Measurements from ENCODE around the gene CETP.
"Not testable (repeated sequence)": the region's sequence is repeated elsewhere in the genome, so short reads cannot be mapped to it uniquely, and the experiment has no call there.

The CETP gene

DNA sequence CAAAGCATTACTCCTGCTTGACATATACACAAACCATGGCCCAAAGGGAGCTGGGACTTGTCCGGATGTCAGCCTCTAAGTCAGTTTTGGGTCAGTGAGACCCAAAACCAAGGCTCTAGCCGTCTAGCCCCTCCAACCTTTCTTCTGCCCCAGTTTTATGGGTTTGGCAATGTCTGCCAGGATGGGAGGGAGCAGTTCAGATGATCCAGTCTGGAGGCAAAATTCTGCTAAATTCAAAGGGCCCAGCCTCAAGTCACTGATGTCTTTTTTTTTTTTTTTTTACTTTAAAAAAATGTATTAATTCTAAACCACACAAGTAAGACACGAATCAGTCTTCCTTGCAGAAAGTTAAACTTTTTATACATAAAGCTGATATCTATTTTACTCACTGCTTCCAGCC lies 36.2 kb downstream of the CETP start:
- no peak for DNase-seq (ENCODE audit: low read depth in 3 of 3)

GRCh38 chr16:56998352-56998751 lies 36.6 kb downstream of the CETP start:
- no peak for DNase-seq (ENCODE audit: low read depth in 3 of 3)

DNA sequence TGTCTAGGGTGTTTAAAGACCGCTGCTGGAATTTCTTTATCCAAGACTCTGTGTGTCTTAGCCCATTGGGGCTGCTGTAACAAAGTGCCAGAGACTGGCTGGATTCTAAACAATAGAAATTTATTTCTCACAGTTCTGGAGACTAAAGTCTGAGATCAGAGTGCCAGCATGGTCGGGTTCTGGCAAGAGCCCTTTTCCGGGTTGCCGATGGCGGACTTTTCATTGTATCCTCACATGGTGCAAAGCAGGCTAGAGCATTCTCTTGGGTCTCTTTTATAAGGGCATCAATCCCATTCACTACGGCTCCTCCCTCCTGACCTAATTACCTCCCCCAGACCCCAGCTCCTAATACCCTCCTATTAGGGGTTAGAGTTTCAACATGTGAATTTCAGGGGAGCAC lies 37.1 kb downstream of the CETP start:
- DNase-seq (ENCODE audit: low read depth in 3 of 3), result no peak

GRCh38 chr16:56999409-57000270 lies 37.9 kb downstream of the CETP start:
- no peak for DNase-seq (ENCODE audit: low read depth in 3 of 3)

DNA sequence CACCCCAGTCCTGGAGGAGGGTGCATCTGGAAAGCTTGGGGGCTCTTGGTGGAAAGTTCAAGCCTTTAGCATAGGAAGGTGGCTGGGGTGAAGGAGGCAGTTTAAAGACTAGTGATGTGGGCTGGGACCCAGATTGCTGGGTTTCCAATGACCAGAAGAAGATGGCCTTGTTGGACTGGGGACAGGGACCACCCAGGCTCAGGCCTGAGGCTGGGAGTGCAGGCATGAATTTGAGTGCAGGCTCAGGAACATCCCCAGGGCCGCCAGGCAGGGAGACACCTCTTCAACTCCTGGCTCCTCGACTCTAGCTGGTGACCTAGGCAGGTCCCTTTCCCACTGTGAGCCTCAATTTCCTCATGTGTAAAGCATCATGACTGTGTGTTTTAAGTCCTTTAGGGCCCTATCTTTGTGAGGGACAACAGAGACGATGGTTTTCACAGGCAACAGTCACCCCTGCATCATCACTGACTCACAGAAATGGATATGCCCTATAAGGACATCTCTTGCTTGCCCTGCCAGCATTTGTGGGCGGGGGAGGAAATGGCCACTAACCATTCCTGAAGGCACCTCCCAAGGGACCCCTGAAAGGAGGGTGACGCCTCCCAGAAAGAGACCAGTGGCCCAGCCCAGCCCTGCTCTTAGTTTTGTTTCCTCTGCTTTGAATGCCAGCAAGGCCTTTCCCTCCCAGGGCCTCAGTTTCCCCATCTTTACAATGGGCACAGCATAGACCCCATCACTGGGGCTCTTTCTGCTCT lies 38.7 kb downstream of the CETP start:
- DNase-seq (ENCODE audit: low read depth in 3 of 3), result no peak

DNA sequence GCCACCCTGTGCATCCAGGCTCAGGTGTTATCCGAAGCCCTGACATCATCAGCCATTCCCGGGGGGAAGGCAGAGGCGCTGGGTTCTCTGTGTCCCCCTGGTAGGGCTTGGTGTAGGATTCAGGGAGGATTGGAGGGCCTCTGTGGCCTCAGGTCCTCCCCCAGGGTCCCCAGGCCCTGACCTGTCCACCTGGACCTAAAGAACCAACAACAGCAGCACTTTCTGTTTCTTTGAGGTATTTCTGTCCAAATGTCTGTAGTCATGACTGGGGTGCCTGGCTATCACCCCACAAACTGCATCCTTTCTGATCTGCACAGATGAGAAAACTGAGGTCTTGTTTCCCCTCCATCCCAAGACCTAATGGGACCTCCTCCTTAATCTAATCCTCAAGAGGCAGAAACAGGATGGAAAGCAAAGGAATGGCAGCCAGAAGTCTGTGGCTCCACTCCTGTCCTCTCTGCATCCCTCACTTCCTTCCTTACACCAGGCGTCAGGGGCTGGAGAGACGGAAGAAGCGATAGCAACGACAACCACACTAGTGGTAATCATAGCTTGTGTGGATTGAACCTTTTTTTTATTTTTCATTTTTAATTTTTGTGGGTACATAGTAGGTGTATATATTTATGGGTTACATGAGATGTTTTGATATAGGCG lies 39.4 kb downstream of the CETP start:
- DNase-seq (ENCODE audit: low read depth in 3 of 3), result no peak

GRCh38 chr16:57003439-57004386 lies 42.0 kb downstream of the CETP start:
- DNase-seq (ENCODE audit: low read depth in 3 of 3), result no peak

DNA sequence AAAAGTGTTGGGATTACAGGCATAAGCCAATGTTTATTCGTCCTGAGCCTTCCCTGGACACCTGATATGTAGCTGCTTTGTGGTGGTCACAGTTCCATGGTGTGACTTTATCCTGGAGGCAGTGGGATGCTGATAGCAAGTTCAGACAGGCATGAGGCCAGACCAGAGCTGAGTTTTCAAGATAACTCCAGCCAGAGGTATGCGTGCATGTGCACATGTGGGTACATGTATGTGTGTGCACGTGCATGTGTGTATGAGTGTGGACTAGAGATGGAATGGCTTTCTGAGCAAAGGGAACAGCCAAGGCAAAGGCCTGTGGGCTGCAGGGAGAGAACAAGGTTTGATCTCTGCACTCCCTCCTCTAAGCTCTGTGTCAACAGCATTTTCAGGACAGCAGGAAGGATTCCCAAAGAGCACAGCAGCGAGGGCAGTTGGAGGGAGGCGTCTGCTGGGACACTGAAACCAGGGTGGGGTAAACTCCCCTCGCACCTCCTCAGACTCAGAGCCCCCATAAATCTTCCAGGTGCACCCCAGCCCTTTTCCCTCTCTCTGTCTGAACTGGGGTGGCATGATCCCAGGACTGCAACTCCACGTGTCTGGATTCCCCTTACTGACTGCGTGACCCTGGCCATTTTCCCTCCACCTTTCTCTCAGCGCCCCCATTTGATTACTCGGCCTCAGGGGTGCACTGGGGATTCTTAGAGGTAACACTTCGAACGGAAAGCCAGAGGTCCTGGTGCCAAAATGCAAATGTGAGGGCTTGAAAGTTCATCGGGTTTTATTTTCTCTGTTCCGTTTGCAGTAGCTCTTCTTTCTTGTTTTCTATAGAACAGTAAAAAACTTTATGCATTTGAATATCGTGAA lies 42.9 kb downstream of the CETP start:
- no peak for DNase-seq (ENCODE audit: low read depth in 3 of 3)

DNA sequence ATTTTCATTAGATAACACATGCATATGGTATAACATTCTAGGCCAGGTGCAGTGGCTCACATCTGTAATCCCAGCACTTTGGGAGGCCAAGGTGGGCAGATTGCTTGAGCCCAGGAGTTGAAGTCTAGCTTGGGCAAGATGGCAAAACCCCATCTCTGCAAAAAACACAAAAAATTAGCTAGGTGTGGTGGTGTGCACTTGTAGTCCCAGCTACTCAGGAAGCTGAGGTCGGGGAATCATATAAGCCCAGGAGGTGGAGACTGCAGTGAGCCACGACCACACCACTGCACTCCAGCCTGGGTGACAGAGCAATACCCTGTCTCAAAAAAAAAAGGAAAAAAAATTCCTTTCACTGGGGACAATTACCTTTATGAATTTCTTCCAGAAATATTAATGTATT lies 43.8 kb downstream of the CETP start:
- DNase-seq (ENCODE audit: low read depth in 3 of 3), result not testable (repeated sequence)

DNA sequence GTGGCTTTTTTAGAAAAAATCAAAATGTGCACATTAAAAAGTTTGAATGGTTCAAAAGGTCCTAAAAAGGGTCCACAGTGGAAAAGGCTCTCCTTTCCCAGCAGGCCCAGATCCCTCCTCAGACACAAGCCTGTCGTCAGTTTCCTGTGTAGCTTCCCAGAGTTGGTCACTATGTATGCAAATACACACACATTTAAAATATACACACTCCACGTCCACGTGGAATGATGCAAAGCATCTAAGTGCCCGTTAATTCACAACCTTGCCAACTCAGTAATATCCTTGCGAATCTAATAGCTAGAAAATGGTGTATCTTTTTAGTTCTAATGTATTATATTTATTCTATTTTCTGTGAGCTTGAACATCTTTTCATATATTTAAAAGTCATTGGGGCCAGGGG lies 45.3 kb downstream of the CETP start:
- DNase-seq (ENCODE audit: low read depth in 3 of 3), result no peak

- DNase-seq (ENCODE audit: low read depth in 3 of 3), result no peak
Observed at GRCh38 chr16:57007530-57007929, 45.8 kb downstream of the CETP start.

GRCh38 chr16:57008440-57008839 lies 46.7 kb downstream of the CETP start:
- no peak for DNase-seq (ENCODE audit: low read depth in 3 of 3)

GRCh38 chr16:57009643-57010170 lies 48.0 kb downstream of the CETP start:
- DNase-seq (ENCODE audit: low read depth in 3 of 3), result no peak

DNA sequence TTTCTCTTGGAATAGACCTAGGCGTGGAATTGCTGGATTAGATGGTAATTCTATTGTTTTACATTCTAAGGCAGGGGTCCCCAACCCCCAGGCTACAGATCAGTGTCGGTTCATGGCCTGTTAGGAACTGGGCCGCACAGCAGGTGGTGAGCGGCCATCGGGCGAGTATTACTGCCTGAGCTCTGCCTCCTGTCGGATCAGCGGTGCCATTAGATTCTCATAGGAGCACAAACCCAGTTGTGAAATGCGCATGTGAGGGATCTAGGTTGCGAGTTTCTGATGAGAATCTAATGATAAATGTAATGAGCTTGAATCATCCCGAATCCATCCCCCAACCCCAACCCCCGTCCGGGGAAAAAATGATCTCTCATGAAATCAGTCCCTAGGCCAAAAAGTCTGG lies 50.6 kb downstream of the CETP start:
- DNase-seq (ENCODE audit: low read depth in 3 of 3), result no peak

DNA sequence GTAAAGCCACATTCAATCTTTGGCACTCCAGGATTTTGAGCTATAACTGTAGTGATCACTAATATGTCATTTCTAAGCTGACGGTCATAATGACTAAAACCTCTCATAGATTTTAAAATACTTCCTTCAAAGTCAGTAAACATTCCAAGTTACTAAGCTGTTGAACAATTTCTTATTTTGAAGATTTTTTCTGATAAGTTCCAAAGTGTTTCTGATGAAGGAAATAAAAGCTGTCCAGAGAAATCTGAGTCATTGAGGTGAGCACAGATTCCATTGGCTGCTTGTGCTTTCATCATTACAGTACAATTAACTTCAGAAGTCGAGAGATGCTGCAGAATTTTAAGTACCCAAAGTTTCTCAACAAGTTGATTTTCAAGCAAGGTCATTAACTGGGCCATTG lies 51.5 kb downstream of the CETP start:
- DNase-seq (ENCODE audit: low read depth in 3 of 3), result no peak

DNA sequence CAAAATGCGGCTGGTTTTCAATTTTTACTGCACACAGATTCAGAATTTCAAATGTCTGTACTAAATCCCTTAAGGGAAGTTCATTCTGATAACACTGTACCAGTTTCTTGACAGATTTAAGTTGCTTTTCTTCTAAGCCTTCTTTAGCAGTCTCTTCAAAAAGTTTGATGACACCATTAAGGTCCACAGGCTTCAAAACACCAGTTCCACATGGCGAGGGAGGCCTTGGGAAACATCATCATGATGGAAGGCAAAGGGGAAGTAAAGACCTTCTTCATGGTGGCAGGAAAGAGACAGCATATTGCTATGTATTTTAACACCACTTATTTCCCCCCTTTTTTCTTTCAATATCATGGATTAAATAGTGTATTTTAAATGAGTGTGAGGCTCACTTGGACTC lies 52.2 kb downstream of the CETP start:
- no peak for DNase-seq (ENCODE audit: low read depth in 3 of 3)

GRCh38 chr16:57016301-57016700 lies 54.6 kb downstream of the CETP start:
- no peak for DNase-seq (ENCODE audit: low read depth in 3 of 3)

DNA sequence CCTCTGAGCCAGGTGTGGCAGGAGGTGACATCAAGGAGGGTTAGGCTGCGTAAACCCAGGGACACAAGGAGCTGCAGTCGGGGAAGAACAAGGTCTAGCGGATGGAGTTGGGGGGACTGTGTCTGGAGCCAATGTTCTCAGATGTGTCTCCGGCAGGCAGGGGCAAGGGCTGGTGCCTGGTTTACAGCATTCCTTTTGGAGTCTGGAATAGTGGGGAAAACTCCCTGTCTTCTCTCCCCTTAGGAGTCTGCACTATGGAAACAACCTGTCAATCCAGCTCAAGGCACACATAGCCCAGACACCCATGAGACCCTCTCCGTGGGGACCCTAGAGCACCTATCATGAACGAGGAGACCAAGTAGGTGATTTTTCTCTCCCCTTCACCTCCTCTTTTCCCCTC lies 55.1 kb downstream of the CETP start:
- DNase-seq (ENCODE audit: low read depth in 3 of 3), result no peak

GRCh38 chr16:57017251-57017650 lies 55.5 kb downstream of the CETP start:
- no peak for DNase-seq (ENCODE audit: low read depth in 3 of 3)

DNA sequence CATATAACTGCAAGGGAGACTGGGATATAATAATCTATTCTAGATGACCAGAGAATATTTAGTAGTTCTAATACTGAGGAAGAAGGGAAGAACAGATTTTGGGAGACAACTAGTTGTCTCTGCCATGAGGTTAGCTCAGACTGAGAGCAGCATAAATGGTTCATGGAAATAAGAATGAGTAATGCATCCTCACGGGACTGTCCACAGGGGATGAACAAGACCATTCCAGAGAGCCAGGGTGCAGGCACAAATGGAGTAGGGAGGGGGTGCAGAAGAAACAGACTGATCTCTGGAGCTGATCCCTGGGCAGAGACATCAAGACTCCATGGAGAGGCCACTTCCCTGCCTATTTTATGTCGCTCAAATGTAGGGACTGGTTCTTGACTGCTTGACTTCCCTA lies 58.0 kb downstream of the CETP start:
- no peak for DNase-seq (ENCODE audit: low read depth in 3 of 3)

Measured in stimulated activated CD4-positive, alpha-beta T cell treated with anti-CD3 and anti-CD28 coated beads, TNF-alpha, amount 100 ng/mL, for 4 hours (primary cell).